KBM-7 (cell line): ENCODE results near the gene PIF1.

Experiments
- DNase-seq: peaks from one replicate; pipeline ENCODE4 v3.0.0-alpha.2; 2015
- in situ Hi-C: fragments of 300-500 bp; cut with MboI; formaldehyde crosslinking; loops from 2 replicates; pipeline ENCODE4 v1.14.3; 2020; ENCODE audit warnings: low sequenced_read_pairs, low pct_unique_long_range_greater_than_20kb, mixed read lengths

PIF1 gene

DNA sequence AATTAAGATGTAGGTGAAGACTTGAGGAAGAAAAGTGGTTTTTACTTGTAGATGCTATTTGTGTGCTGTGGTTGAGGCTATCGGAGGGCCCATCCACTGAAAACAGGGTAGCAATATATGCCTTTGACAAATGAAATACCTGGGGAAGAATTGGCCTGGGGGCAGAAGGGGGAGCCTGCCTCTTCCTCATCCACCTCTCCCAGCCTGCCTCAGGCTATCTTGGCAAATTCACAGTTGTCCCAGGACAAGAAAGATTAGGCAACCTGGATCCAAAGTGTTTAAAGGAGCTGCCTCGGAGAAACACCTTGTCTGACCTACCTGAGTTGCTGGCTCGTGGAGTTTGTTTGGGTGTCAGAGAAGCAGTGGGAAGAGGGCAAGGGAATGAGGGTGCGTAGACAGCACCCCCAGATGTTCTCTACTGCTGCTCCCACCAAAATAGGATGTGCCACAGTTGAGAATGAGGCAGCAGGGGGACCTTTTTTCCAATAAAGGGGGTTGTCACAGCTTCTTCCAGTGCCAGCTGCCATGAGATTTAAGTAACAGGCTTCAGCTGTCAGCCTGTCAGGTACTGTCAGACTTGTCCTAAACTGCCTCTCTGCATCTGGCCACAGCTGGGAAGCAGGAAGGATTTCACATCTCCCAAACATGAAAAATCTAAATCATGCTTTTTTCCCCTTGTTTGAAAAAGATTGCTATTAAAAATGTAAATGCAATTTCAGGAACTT, 25.5 kb upstream of the PIF1 start:
- in situ Hi-C loops, result no loop called here
- DNase-seq, result no peak

GRCh38 chr15:64847876-64848716, 22.6 kb upstream of the PIF1 start:
- DNase-seq, result no peak
- in situ Hi-C loops, result no loop called here

GRCh38 chr15:64847448-64847847, 22.0 kb upstream of the PIF1 start:
- in situ Hi-C loops, result no loop called here
- no peak for DNase-seq

DNA sequence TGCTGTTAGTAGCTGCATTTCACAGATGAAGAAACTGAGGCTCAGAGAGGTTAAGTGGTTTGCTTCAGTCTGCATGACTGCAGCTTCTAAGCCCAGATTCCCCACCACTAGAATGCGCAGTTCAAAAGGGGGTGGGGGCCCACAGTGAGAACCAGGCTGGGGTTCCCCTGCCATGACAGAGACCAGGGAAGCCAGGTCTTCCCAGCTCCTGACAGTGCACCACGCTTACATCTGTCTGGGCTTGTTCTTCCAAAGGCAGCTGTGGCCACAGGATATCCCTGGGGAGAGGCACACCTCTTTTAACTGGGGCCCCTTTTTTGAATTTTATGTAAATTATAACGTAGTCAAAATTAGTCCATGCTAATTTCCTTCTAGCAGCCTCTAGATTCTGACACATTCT, 21.6 kb upstream of the PIF1 start:
- in situ Hi-C loops, result no loop called here
- DNase-seq, result no peak

DNA sequence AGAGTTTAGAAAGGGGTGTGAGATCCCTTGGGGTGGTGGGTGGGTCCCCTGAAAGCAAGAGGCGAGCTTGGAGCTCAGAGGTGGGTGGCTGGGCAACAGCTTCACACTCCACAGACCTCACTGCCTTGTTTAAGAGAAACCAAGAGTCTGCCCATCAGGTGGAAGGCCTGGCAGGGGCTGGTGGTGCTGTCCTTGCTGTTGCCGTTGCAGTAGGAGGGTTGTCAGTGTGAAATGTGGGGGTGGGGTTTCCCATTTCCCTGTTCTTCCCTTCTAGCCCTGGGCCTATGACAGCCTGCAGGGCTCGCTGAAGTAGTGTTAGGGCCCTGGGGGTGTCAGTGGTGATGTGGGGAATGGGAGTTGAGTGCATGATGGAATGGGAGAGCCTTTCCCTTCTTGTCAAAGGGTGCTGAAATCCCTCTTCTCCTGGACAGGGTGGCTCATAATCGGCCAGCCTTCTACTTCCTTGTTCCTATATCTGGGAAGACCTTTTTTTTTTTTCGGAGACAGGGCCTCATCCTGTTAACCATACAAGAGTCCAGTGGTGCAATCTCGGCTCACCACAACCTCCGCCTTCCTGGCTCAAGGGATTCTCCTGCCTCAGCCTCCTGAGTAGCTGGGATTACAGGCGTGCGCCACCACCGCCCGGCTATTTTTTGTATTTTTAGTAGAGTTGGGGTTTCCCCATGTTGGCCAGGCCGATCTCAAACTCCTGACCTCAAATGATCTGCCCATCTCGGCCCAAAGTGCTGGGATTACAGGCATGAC, 20.6 kb upstream of the PIF1 start:
- in situ Hi-C loops, result no loop called here
- DNase-seq, result peak; percentile 35

DNA sequence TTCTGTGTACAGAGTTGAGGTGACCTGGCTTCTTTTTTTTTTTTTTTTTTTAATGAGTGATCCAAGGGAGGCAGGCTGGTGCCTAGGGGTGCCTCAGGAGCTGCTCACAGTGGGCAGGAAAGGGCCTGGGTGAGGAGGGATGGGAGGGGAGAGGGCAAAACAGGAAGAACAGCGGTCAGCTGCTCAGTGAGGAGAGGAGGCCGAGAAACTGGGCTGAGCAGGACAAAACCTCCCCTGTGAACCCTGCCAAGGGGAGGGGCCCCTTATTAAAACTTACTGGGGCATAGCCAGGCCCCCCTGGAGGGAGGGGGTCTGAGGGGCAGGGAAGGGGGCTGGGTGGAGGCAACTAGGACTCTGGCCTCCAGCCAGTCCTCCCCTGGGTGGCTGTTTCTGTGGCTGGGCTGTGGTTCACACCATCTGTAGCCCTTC, 19.8 kb upstream of the PIF1 start:
- in situ Hi-C loops, result no loop called here
- peak; percentile 69 for DNase-seq

DNA sequence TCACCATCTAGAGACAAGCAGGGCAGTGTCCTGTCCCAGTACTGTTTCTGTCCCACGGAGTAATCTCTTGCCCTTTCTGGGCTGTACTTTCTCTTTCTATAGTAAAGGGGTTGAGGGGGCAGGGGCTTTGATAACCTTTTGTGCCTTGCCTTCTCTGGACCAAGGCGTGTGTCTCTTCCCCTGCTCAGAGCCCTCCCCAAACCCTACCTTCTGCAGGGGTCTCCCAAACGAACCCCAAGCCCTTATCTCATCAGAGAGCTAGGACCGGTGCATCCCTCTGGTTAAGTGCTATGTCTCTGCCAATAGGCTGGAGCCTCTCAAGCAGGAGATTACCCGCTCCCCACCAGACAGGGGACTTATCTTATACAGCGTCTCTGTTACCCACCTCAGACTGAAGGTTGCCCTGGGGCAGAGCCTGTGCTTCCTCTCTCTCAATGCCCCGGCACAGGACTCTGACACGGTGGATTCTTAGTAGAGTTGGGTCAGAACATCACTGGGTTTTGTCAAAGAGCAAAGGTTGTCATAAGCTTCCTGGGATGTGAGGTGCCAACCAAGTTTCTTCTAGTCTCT, 19.2 kb upstream of the PIF1 start:
- no peak for DNase-seq
- in situ Hi-C loops, result no loop called here

DNA sequence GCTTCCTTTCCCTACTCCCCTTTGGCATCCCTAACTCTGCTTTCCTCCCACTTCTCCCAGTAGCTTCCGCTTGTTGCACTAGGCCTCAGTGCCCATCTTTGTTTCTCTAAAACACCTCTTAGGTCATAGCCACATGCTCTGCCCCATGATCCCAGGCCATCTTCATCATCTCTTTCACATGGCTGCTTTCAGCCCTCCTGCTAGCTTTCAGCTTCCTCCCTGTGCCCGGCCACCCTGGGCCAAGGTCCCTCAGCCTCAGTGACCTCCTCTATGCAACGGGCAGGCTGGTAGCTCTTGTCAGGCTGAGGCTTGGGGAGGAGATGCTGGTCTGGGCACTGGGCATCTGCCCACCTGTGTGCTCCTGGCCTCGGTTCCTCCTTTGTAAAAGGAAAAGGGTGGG, 18.5 kb upstream of the PIF1 start:
- in situ Hi-C loops, result no loop called here
- DNase-seq, result no peak

- in situ Hi-C loops, result no loop called here
- peak; percentile 92 for DNase-seq
These were observed 17.6 kb upstream of the PIF1 start for GRCh38 chr15:64842986-64843561.

- in situ Hi-C loops, result no loop called here
- DNase-seq, result peak; percentile 67
These were observed 16.9 kb upstream of the PIF1 start for GRCh38 chr15:64842096-64842939.

DNA sequence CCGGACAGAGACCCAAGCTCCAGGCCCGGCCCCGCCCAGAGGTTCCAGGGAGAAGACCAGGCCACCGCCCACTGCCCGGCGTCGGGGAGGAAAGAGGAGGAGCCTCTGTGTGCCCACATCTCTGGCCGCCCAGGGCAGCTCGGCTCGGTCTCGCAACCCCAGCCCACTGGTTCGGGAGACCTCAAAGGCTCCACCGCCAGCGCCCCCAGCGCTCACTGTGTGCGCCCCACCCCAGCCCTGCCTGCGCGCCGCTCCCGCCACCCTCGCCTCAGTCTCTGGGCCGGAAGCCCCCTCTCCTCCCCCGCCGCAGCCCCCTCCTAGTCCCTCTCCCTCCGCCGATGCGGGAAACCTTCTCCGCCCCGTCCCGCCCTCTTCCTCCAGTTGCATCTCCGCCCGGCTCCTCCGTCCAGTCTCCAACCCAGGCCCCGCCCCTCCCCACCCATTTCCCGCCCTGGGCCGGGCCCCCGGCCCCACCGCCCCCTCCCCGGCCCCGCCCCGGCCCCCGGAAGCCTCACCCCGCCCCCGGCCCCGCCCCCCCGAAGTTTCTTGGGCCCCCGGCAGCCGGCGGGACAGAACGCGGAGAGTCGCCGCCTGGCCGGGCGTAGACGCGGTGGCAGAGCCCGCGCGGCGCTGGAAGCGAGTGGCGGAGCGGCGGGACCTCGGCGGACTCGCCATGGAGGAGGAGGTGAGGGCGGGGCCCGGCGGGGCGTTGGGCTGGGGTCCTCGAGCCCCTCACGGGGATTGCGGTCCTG, 16.1 kb upstream of the PIF1 start, which contains the start of gene PLEKHO2:
TSS of gene PLEKHO2 (plus strand) at position 572 of the 752 bp plus-strand sequence. CDS start at position 674, 102 bp downstream.
- peak; percentile 97 for DNase-seq
- in situ Hi-C loops, result no loop called here

DNA sequence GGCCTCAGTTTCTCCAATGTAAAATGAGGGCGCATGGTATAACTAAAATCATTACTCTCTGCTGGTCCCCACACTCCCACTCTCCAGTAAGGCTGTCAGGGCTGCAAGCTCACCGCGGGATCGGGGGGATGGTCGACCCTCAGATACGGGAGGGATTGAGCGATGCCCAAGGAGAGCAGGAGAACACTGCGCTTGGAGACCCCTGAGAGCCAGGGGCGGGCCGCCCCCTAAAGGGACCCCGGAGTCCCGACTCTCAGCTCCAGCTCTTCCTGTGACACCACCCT, 15.6 kb upstream of the PIF1 start:
- no peak for DNase-seq
- in situ Hi-C loops, result no loop called here

GRCh38 chr15:64837502-64837901, 12.1 kb upstream of the PIF1 start:
- in situ Hi-C loops, result no loop called here
- peak; percentile 95 for DNase-seq

DNA sequence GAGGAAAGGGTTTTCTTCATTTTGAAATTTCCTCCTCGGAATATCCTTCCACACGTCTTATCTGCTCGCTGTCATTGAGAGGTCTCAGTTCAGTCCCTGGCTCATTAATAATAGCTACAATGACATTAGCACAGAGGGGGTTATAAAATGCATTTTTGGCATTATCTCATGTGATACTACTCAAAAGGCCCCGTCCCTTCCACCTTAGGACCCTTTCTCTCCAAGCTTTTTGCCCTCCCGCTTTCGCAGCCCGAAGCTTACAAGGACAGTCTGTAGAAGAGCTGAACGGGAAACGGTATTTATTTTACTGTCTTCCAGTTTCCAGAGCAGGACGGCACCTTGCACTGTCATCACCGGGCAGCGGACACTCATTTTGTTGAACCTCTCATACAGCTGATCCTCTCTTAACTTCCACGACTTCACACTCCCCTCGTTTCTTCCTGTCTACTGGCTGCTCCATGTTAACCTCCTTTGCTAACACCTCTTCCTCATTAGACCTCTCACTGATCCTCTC, 10.6 kb upstream of the PIF1 start:
- no peak for DNase-seq
- in situ Hi-C loops, result no loop called here

GRCh38 chr15:64833690-64834089, 8.2 kb upstream of the PIF1 start:
- in situ Hi-C loops, result no loop called here
- no peak for DNase-seq

- DNase-seq, result no peak
- in situ Hi-C loops, result no loop called here
These were observed 3.5 kb upstream of the PIF1 start for GRCh38 chr15:64828985-64829384.

GRCh38 chr15:64824929-64825430, 467 bp downstream of the PIF1 start:
- in situ Hi-C loops, result no loop called here
- DNase-seq, result no peak
